ENCODE measurements around the gene POTEI. TPM values are rescaled to one million over a fixed set of nuclear protein-coding genes. Genes with fewer than 3 reads are reported as not detected.
"Not testable (repeated sequence)": the region's sequence is repeated elsewhere in the genome, so short reads cannot be mapped to it uniquely, and the experiment has no call there.

Gene POTEI
- not detected in 2 replicates for total RNA-seq (2022)
- not detected for Bru-seq, nascent RNA
- BruChase-seq, experiment 1, labeled RNA remaining after a 6-hour chase: not detected
- not detected for BruChase-seq, experiment 2, labeled RNA remaining after a 2-hour chase
- long read RNA-seq: 0 reads

- H3K36me3 Mint-ChIP-seq (ENCODE audit: insufficient read depth, unreplicated experiment); DNase-seq; CTCF ChIA-PET: not testable (repeated sequence)
These were observed at the start of gene POTEI for GRCh38 chr2:130509228-130509627. POTEI (minus strand) TSS chr2:130509328; CDS start chr2:130509235, 93 bp downstream.

GRCh38 chr2:130556441-130556840 is 47.3 kb upstream of the POTEI start:
- H3K4me3 Mint-ChIP-seq (ENCODE audit: low read depth, unreplicated experiment); BruUV-seq (replicated peaks); H3K27me3 Mint-ChIP-seq (ENCODE audit: unreplicated experiment); H3K4me1 Mint-ChIP-seq (ENCODE audit: low read depth, unreplicated experiment); CTCF ChIA-PET; H3K27ac Mint-ChIP-seq (ENCODE audit: unreplicated experiment); H3K36me3 Mint-ChIP-seq (ENCODE audit: insufficient read depth, unreplicated experiment); H3K9me3 Mint-ChIP-seq (ENCODE audit: low read depth, unreplicated experiment); intact Hi-C loops (cut with micrococcal nuclease; ENCODE audit: unreplicated experiment); DNase-seq: not testable (repeated sequence)

More at GRCh38 chr2:130509228-130509627, at the start of gene POTEI:
- BruUV-seq (replicated peaks); H3K27ac Mint-ChIP-seq (ENCODE audit: unreplicated experiment); H3K4me3 Mint-ChIP-seq (ENCODE audit: low read depth, unreplicated experiment); intact Hi-C loops (cut with micrococcal nuclease; ENCODE audit: unreplicated experiment); H3K27me3 Mint-ChIP-seq (ENCODE audit: unreplicated experiment); H3K4me1 Mint-ChIP-seq (ENCODE audit: low read depth, unreplicated experiment); H3K9me3 Mint-ChIP-seq (ENCODE audit: low read depth, unreplicated experiment): not testable (repeated sequence)

GRCh38 chr2:130554178-130554577 is 45.0 kb upstream of the POTEI start:
- H3K4me1 Mint-ChIP-seq (ENCODE audit: low read depth, unreplicated experiment); BruUV-seq (replicated peaks); H3K9me3 Mint-ChIP-seq (ENCODE audit: low read depth, unreplicated experiment); H3K27me3 Mint-ChIP-seq (ENCODE audit: unreplicated experiment); intact Hi-C loops (cut with micrococcal nuclease; ENCODE audit: unreplicated experiment); DNase-seq; H3K27ac Mint-ChIP-seq (ENCODE audit: unreplicated experiment); H3K4me3 Mint-ChIP-seq (ENCODE audit: low read depth, unreplicated experiment); CTCF ChIA-PET; H3K36me3 Mint-ChIP-seq (ENCODE audit: insufficient read depth, unreplicated experiment): not testable (repeated sequence)

GRCh38 chr2:130549475-130549874 is 40.3 kb upstream of the POTEI start:
- H3K36me3 Mint-ChIP-seq (ENCODE audit: insufficient read depth, unreplicated experiment); H3K4me3 Mint-ChIP-seq (ENCODE audit: low read depth, unreplicated experiment); H3K27ac Mint-ChIP-seq (ENCODE audit: unreplicated experiment); CTCF ChIA-PET; intact Hi-C loops (cut with micrococcal nuclease; ENCODE audit: unreplicated experiment); H3K27me3 Mint-ChIP-seq (ENCODE audit: unreplicated experiment); H3K4me1 Mint-ChIP-seq (ENCODE audit: low read depth, unreplicated experiment); DNase-seq; H3K9me3 Mint-ChIP-seq (ENCODE audit: low read depth, unreplicated experiment); BruUV-seq (replicated peaks): not testable (repeated sequence)

- H3K4me3 Mint-ChIP-seq (ENCODE audit: low read depth, unreplicated experiment); CTCF ChIA-PET; H3K27ac Mint-ChIP-seq (ENCODE audit: unreplicated experiment); intact Hi-C loops (cut with micrococcal nuclease; ENCODE audit: unreplicated experiment); H3K27me3 Mint-ChIP-seq (ENCODE audit: unreplicated experiment); H3K4me1 Mint-ChIP-seq (ENCODE audit: low read depth, unreplicated experiment); H3K36me3 Mint-ChIP-seq (ENCODE audit: insufficient read depth, unreplicated experiment); BruUV-seq (replicated peaks); DNase-seq; H3K9me3 Mint-ChIP-seq (ENCODE audit: low read depth, unreplicated experiment): not testable (repeated sequence)
These were observed 39.3 kb upstream of the POTEI start for GRCh38 chr2:130548418-130548817.

GRCh38 chr2:130544978-130545377 is 35.9 kb upstream of the POTEI start:
- BruUV-seq (replicated peaks); DNase-seq; H3K36me3 Mint-ChIP-seq (ENCODE audit: insufficient read depth, unreplicated experiment); H3K27ac Mint-ChIP-seq (ENCODE audit: unreplicated experiment); H3K9me3 Mint-ChIP-seq (ENCODE audit: low read depth, unreplicated experiment); H3K27me3 Mint-ChIP-seq (ENCODE audit: unreplicated experiment); CTCF ChIA-PET; H3K4me1 Mint-ChIP-seq (ENCODE audit: low read depth, unreplicated experiment); intact Hi-C loops (cut with micrococcal nuclease; ENCODE audit: unreplicated experiment); H3K4me3 Mint-ChIP-seq (ENCODE audit: low read depth, unreplicated experiment): not testable (repeated sequence)

GRCh38 chr2:130543785-130544528 is 34.8 kb upstream of the POTEI start:
- BruUV-seq (replicated peaks); intact Hi-C loops (cut with micrococcal nuclease; ENCODE audit: unreplicated experiment); H3K36me3 Mint-ChIP-seq (ENCODE audit: insufficient read depth, unreplicated experiment); H3K27ac Mint-ChIP-seq (ENCODE audit: unreplicated experiment); DNase-seq; H3K9me3 Mint-ChIP-seq (ENCODE audit: low read depth, unreplicated experiment); H3K4me1 Mint-ChIP-seq (ENCODE audit: low read depth, unreplicated experiment); H3K4me3 Mint-ChIP-seq (ENCODE audit: low read depth, unreplicated experiment); H3K27me3 Mint-ChIP-seq (ENCODE audit: unreplicated experiment); CTCF ChIA-PET: not testable (repeated sequence)

- not testable (repeated sequence) for H3K27ac Mint-ChIP-seq (ENCODE audit: unreplicated experiment)
These were observed 33.7 kb upstream of the POTEI start for GRCh38 chr2:130542789-130543188.

GRCh38 chr2:130538271-130538670 is 29.1 kb upstream of the POTEI start:
- intact Hi-C loops (cut with micrococcal nuclease; ENCODE audit: unreplicated experiment); H3K4me3 Mint-ChIP-seq (ENCODE audit: low read depth, unreplicated experiment); H3K4me1 Mint-ChIP-seq (ENCODE audit: low read depth, unreplicated experiment); H3K36me3 Mint-ChIP-seq (ENCODE audit: insufficient read depth, unreplicated experiment); H3K27ac Mint-ChIP-seq (ENCODE audit: unreplicated experiment); DNase-seq; CTCF ChIA-PET; BruUV-seq (replicated peaks); H3K9me3 Mint-ChIP-seq (ENCODE audit: low read depth, unreplicated experiment); H3K27me3 Mint-ChIP-seq (ENCODE audit: unreplicated experiment): not testable (repeated sequence)

More at GRCh38 chr2:130542789-130543188, 33.7 kb upstream of the POTEI start:
- H3K36me3 Mint-ChIP-seq (ENCODE audit: insufficient read depth, unreplicated experiment); H3K27me3 Mint-ChIP-seq (ENCODE audit: unreplicated experiment); BruUV-seq (replicated peaks); H3K4me3 Mint-ChIP-seq (ENCODE audit: low read depth, unreplicated experiment); DNase-seq; H3K9me3 Mint-ChIP-seq (ENCODE audit: low read depth, unreplicated experiment); H3K4me1 Mint-ChIP-seq (ENCODE audit: low read depth, unreplicated experiment); CTCF ChIA-PET; intact Hi-C loops (cut with micrococcal nuclease; ENCODE audit: unreplicated experiment): not testable (repeated sequence)

GRCh38 chr2:130536654-130537053 is 27.5 kb upstream of the POTEI start:
- DNase-seq; CTCF ChIA-PET; H3K4me3 Mint-ChIP-seq (ENCODE audit: low read depth, unreplicated experiment); H3K27ac Mint-ChIP-seq (ENCODE audit: unreplicated experiment); H3K27me3 Mint-ChIP-seq (ENCODE audit: unreplicated experiment); H3K9me3 Mint-ChIP-seq (ENCODE audit: low read depth, unreplicated experiment); H3K36me3 Mint-ChIP-seq (ENCODE audit: insufficient read depth, unreplicated experiment); intact Hi-C loops (cut with micrococcal nuclease; ENCODE audit: unreplicated experiment); H3K4me1 Mint-ChIP-seq (ENCODE audit: low read depth, unreplicated experiment); BruUV-seq (replicated peaks): not testable (repeated sequence)
